Activated T-cell treated with anti-CD3 and anti-CD28 coated beads, Interleukin-2, amount 50 U/mL, for 72 hours (primary cell): ENCODE results near the gene MTM1. TPM values are rescaled to one million over a fixed set of nuclear protein-coding genes. Genes with fewer than 3 reads are reported as not detected.

ENCODE experiments used
- ATAC-seq, 2 donors: fragments of 150-1000 bp; cut with Tn5 transposase; replicated peaks in 1 of 2; 2 replicates each; pipeline ENCODE4 v1.10.0; 2021; ENCODE audit warnings: moderate library complexity in 2 of 2, mild to moderate bottlenecking in 1 of 2
- DNase-seq, 2 donors: peaks; one replicate each; pipeline ENCODE4 v3.0.0; 2021 to 2022; ENCODE audit warnings: mixed read lengths in 1 of 2
- H3K27ac Mint-ChIP-seq: one replicate; pipeline ENCODE4 v1.8.0; 2022; ENCODE audit warnings: mild to moderate bottlenecking, moderate library complexity, mixed read lengths
- H3K27me3 Mint-ChIP-seq: one replicate; pipeline ENCODE4 v1.8.0; 2022; ENCODE audit warnings: low read depth, mixed read lengths
- H3K36me3 Mint-ChIP-seq, 2 donors: one replicate each; pipeline ENCODE4 v1.8.0; 2022; ENCODE audit warnings: mixed read lengths in 2 of 2, mild to moderate bottlenecking in 1 of 2; ENCODE audit not compliant: insufficient read depth in 2 of 2
- H3K4me1 Mint-ChIP-seq: one replicate; pipeline ENCODE4 v1.8.0; 2022; ENCODE audit warnings: low read depth, mixed read lengths
- H3K4me3 Mint-ChIP-seq, 2 donors: one replicate each; pipeline ENCODE4 v1.8.0; 2022; ENCODE audit warnings: mild to moderate bottlenecking in 2 of 2, mixed read lengths in 2 of 2, moderate library complexity in 2 of 2
- H3K9me3 Mint-ChIP-seq, 2 donors: one replicate each; pipeline ENCODE4 v1.8.0; 2022; ENCODE audit warnings: mixed read lengths in 2 of 2
- total RNA-seq, 2 donors: library from RNA; stranded (reverse); gene quantifications; one replicate each; pipeline ENCODE4 v1.2.3, GENCODE V29; 2022

Gene MTM1
- total RNA-seq, 2 donors from 2014 or later, result 28.9 to 30.9 TPM

- Mint-ChIP-seq H3K36me3 (peaks cover 0 to 2% of the 10 kb centered on the region in 2 donors), H3K4me1 (no peaks in the 10 kb centered on the region), H3K9me3 (no peaks in the 10 kb centered on the region), H3K4me3 (no peak overlapping the region), H3K27me3 (peaks cover 7% of the 10 kb centered on the region), H3K27ac (no peak overlapping the region)
- no peak for ATAC-seq
- DNase-seq, result no peak
Observed at GRCh38 chrX:150594584-150594983, 26.2 kb downstream of the MTM1 start.

GRCh38 chrX:150599226-150599625 lies 30.8 kb downstream of the MTM1 start:
- Mint-ChIP-seq H3K27ac (no peak overlapping the region), H3K4me1 (no peaks in the 10 kb centered on the region), H3K4me3 (no peak overlapping the region), H3K9me3 (no peaks in the 10 kb centered on the region), H3K27me3 (peaks cover 43% of the 10 kb centered on the region), H3K36me3 (peaks cover 8 to 13% of the 10 kb centered on the region in 2 donors)
- no peak for DNase-seq
- no peak for ATAC-seq

- peaks cover 5 to 18% of the 10 kb centered on the region in 2 donors for H3K36me3 Mint-ChIP-seq
- H3K27ac Mint-ChIP-seq, result peak overlapping the region; percentile 31
- no peaks in the 10 kb centered on the region for H3K4me1 Mint-ChIP-seq
- H3K9me3 Mint-ChIP-seq, result no peaks in the 10 kb centered on the region
- peaks cover 43% of the 10 kb centered on the region for H3K27me3 Mint-ChIP-seq
- no peak for DNase-seq
- ATAC-seq, result peak; percentile 54 to 73
- no peak overlapping the region for H3K4me3 Mint-ChIP-seq
Observed at GRCh38 chrX:150602296-150602695, 33.9 kb downstream of the MTM1 start.

- peak; percentile 87 to 97 for ATAC-seq
- peak overlapping the region; percentile 62 for H3K27ac Mint-ChIP-seq
- peaks cover 5 to 18% of the 10 kb centered on the region in 2 donors for H3K36me3 Mint-ChIP-seq
Observed at GRCh38 chrX:150602743-150603142, 34.3 kb downstream of the MTM1 start.

GRCh38 chrX:150605603-150606002 lies 37.2 kb downstream of the MTM1 start:
- no peak overlapping the region for H3K27ac Mint-ChIP-seq
- H3K27me3 Mint-ChIP-seq, result peaks cover 25% of the 10 kb centered on the region
- ATAC-seq (no peak), DNase-seq (no peak)
- H3K4me1 Mint-ChIP-seq, result no peaks in the 10 kb centered on the region
- H3K4me3 Mint-ChIP-seq, result no peak overlapping the region
- no peaks in the 10 kb centered on the region for H3K9me3 Mint-ChIP-seq
- H3K36me3 Mint-ChIP-seq, result peaks cover 5 to 18% of the 10 kb centered on the region in 2 donors

More at GRCh38 chrX:150602743-150603142, 34.3 kb downstream of the MTM1 start:
- Mint-ChIP-seq H3K27me3 (peaks cover 43% of the 10 kb centered on the region), H3K9me3 (no peaks in the 10 kb centered on the region), H3K4me1 (no peaks in the 10 kb centered on the region), H3K4me3 (no peak overlapping the region)
- DNase-seq, result no peak

- DNase-seq (no peak), ATAC-seq (no peak)
- H3K27ac Mint-ChIP-seq, result no peak overlapping the region
- no peak overlapping the region for H3K4me3 Mint-ChIP-seq
- no peaks in the 10 kb centered on the region for H3K4me1 Mint-ChIP-seq
- peaks cover 13% of the 10 kb centered on the region for H3K27me3 Mint-ChIP-seq
- H3K36me3 Mint-ChIP-seq, result peaks cover 5 to 13% of the 10 kb centered on the region in 2 donors
- H3K9me3 Mint-ChIP-seq, result no peaks in the 10 kb centered on the region
Observed at GRCh38 chrX:150607201-150607600, 38.8 kb downstream of the MTM1 start.

- peaks cover 10% of the 10 kb centered on the region for H3K27me3 Mint-ChIP-seq
- H3K9me3 Mint-ChIP-seq, result no peaks in the 10 kb centered on the region
- H3K4me3 Mint-ChIP-seq, result no peak overlapping the region
- H3K4me1 Mint-ChIP-seq, result no peaks in the 10 kb centered on the region
- DNase-seq (no peak), ATAC-seq (no peak)
- H3K27ac Mint-ChIP-seq, result no peak overlapping the region
- peaks cover 0 to 1% of the 10 kb centered on the region in 2 donors for H3K36me3 Mint-ChIP-seq
Observed at GRCh38 chrX:150610043-150610442, 41.6 kb downstream of the MTM1 start.

GRCh38 chrX:150610446-150610845 lies 42.0 kb downstream of the MTM1 start:
- ATAC-seq, result no peak

GRCh38 chrX:150615356-150615755 lies 46.9 kb downstream of the MTM1 start:
- no peak for ATAC-seq
- H3K4me1 Mint-ChIP-seq, result no peaks in the 10 kb centered on the region
- DNase-seq, result no peak
- H3K27ac Mint-ChIP-seq, result no peak overlapping the region
- H3K9me3 Mint-ChIP-seq, result no peaks in the 10 kb centered on the region
- peaks cover 12% of the 10 kb centered on the region for H3K27me3 Mint-ChIP-seq
- no peak overlapping the region for H3K4me3 Mint-ChIP-seq
- H3K36me3 Mint-ChIP-seq, result peaks cover 2% of the 10 kb centered on the region in 2 donors

More at GRCh38 chrX:150610446-150610845, 42.0 kb downstream of the MTM1 start:
- H3K4me1 Mint-ChIP-seq, result no peaks in the 10 kb centered on the region
- H3K9me3 Mint-ChIP-seq, result no peaks in the 10 kb centered on the region
- peaks cover 10% of the 10 kb centered on the region for H3K27me3 Mint-ChIP-seq
- H3K27ac Mint-ChIP-seq, result no peak overlapping the region
- peaks cover 1 to 2% of the 10 kb centered on the region in 2 donors for H3K36me3 Mint-ChIP-seq
- DNase-seq, result no peak
- H3K4me3 Mint-ChIP-seq, result no peak overlapping the region

- H3K9me3 Mint-ChIP-seq, result no peaks in the 10 kb centered on the region
- ATAC-seq, result no peak
- H3K36me3 Mint-ChIP-seq, result peaks cover 4 to 7% of the 10 kb centered on the region in 2 donors
- H3K27ac Mint-ChIP-seq, result no peak overlapping the region
- H3K4me1 Mint-ChIP-seq, result no peaks in the 10 kb centered on the region
- H3K27me3 Mint-ChIP-seq, result peaks cover 17% of the 10 kb centered on the region
- DNase-seq, result no peak
- no peak overlapping the region for H3K4me3 Mint-ChIP-seq
Observed at GRCh38 chrX:150616179-150616862, 47.9 kb downstream of the MTM1 start.

GRCh38 chrX:150616863-150617198 lies 48.4 kb downstream of the MTM1 start:
- H3K4me3 Mint-ChIP-seq, result no peak overlapping the region
- H3K4me1 Mint-ChIP-seq, result no peaks in the 10 kb centered on the region
- no peaks in the 10 kb centered on the region for H3K9me3 Mint-ChIP-seq
- peaks cover 17% of the 10 kb centered on the region for H3K27me3 Mint-ChIP-seq
- no peak overlapping the region for H3K27ac Mint-ChIP-seq
- DNase-seq (no peak), ATAC-seq (no peak)
- peaks cover 4 to 10% of the 10 kb centered on the region in 2 donors for H3K36me3 Mint-ChIP-seq

GRCh38 chrX:150621652-150622051 lies 53.2 kb downstream of the MTM1 start:
- peaks cover 2 to 11% of the 10 kb centered on the region in 2 donors for H3K36me3 Mint-ChIP-seq
- H3K27ac Mint-ChIP-seq, result peak overlapping the region; percentile 8
- H3K4me3 Mint-ChIP-seq, result no peak overlapping the region
- H3K27me3 Mint-ChIP-seq, result peaks cover 20% of the 10 kb centered on the region
- ATAC-seq, result peak in 1 of 2 donors; percentile 32
- H3K4me1 Mint-ChIP-seq, result no peaks in the 10 kb centered on the region
- DNase-seq, result no peak
- H3K9me3 Mint-ChIP-seq, result no peaks in the 10 kb centered on the region

- H3K27me3 Mint-ChIP-seq, result peaks cover 20% of the 10 kb centered on the region
- H3K27ac Mint-ChIP-seq, result no peak overlapping the region
- no peaks in the 10 kb centered on the region for H3K9me3 Mint-ChIP-seq
- DNase-seq, result no peak
- no peaks in the 10 kb centered on the region for H3K4me1 Mint-ChIP-seq
- peaks cover 2 to 11% of the 10 kb centered on the region in 2 donors for H3K36me3 Mint-ChIP-seq
- H3K4me3 Mint-ChIP-seq, result no peak overlapping the region
- no peak for ATAC-seq
Observed at GRCh38 chrX:150623583-150623982, 55.2 kb downstream of the MTM1 start.

GRCh38 chrX:150625097-150625496 lies 56.7 kb downstream of the MTM1 start:
- Mint-ChIP-seq H3K27ac (no peak overlapping the region), H3K36me3 (peaks cover 2 to 11% of the 10 kb centered on the region in 2 donors), H3K27me3 (peaks cover 20% of the 10 kb centered on the region), H3K9me3 (no peaks in the 10 kb centered on the region), H3K4me3 (no peak overlapping the region), H3K4me1 (no peaks in the 10 kb centered on the region)
- DNase-seq, result no peak
- no peak for ATAC-seq
